ENCODE measurements around the gene TGFBRAP1.

DNA sequence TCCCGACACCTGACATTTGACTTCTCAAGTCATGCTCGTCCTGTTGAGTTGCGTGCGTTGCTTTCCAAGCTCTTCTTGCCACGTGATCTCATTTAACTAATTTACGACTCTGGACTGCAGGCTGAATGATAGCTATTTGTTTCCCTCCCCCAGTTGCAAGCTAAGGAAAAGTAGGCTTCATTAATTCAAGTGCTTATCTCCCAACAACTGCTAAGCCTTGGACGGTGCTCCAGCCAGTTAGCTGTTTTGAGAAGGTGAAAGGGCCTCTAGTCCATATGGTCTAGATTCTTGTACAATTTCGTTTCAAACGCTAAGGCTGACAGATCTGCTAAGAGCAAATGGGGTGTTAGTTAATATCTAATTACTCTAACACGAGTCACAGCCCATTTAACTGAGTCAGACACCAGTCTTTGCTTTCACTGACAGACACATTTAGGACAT, 66.9 kb downstream of the TGFBRAP1 start:
- TF ChIP-seq, protein P1, sequence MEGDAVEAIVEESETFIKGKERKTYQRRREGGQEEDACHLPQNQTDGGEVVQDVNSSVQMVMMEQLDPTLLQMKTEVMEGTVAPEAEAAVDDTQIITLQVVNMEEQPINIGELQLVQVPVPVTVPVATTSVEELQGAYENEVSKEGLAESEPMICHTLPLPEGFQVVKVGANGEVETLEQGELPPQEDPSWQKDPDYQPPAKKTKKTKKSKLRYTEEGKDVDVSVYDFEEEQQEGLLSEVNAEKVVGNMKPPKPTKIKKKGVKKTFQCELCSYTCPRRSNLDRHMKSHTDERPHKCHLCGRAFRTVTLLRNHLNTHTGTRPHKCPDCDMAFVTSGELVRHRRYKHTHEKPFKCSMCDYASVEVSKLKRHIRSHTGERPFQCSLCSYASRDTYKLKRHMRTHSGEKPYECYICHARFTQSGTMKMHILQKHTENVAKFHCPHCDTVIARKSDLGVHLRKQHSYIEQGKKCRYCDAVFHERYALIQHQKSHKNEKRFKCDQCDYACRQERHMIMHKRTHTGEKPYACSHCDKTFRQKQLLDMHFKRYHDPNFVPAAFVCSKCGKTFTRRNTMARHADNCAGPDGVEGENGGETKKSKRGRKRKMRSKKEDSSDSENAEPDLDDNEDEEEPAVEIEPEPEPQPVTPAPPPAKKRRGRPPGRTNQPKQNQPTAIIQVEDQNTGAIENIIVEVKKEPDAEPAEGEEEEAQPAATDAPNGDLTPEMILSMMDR (IDR thresholded peaks at IDR 0.05), result no peak
- no peak for TF ChIP-seq POLR2A (IDR thresholded peaks at IDR 0.05)

All from Peyer's patch (tissue), 4 donors.